Gastrocnemius medialis (tissue), 4 donors: ENCODE data around the gene EFCAB11.

Experiments used
- CTCF ChIP-seq, 5 experiments: fragments of 450-650 bp in 3 of 5; fragments of 200-600 bp in 2 of 5; sonication (generic) in 2 of 5; IDR thresholded peaks in 4 of 5; conservative IDR thresholded peaks in 1 of 5; 1 replicate in 4 of 5; 2 replicates in 1 of 5; pipeline ENCODE4 v1.5.1; 2016 to 2019; ENCODE audit warnings: antibody characterized with exemption in 5 of 5, mild to moderate bottlenecking in 3 of 5, moderate library complexity in 3 of 5
- POLR2A ChIP-seq, 2 donors: fragments of 450-650 bp; IDR thresholded peaks; one replicate each; pipeline ENCODE4 v1.6.1; 2017; ENCODE audit warnings: antibody characterized with exemption in 2 of 2, mild to moderate bottlenecking in 2 of 2, moderate library complexity in 2 of 2

- TF ChIP-seq POLR2A (IDR thresholded peaks at IDR 0.05) (no peak), CTCF (IDR thresholded peaks at IDR 0.05 in 4 of 5, conservative IDR thresholded peaks at IDR 0.05 in 1 of 5) (peak; percentile 75 to 95 (median 92))
Observed at GRCh38 chr14:89915114-89915878, 39.2 kb downstream of the EFCAB11 start.
